Measurements from ENCODE around the gene LYSMD1. TPM values are rescaled to one million over a fixed set of nuclear protein-coding genes. Genes with fewer than 3 reads are reported as not detected.
A peak's percentile ranks its signal among the peaks of the same experiment; 100 is the strongest.

LYSMD1 gene
- polyA plus RNA-seq, 1 donor (not counting 4 experiments of a cell fraction or from before 2014, with no cell fraction given): 5.6 TPM

GRCh38 chr1:151131701-151132334, 33.9 kb downstream of the LYSMD1 start:
- Histone ChIP-seq H3K9me1 (ENCODE audit: control insufficient read depth, extremely low read depth, insufficient read depth, low read length) (no peaks in the 10 kb centered on the region), H3K9ac (ENCODE audit: control insufficient read depth, extremely low read depth, insufficient read depth, low read length) (peak overlapping the region; percentile 59), H3K27me3 (ENCODE audit: control insufficient read depth, extremely low read depth, insufficient read depth, low read length) (peaks cover 23% of the 10 kb centered on the region), H4K20me1 (ENCODE audit: control insufficient read depth, extremely low read depth, insufficient read depth, low read length) (no peaks in the 10 kb centered on the region), H3K27ac (ENCODE audit: control insufficient read depth, insufficient read depth, low read length) (no peak overlapping the region), H3K36me3 (ENCODE audit: control insufficient read depth in 2 of 2, extremely low read depth in 1 of 2, insufficient read depth in 2 of 2, low read length in 2 of 2) (no peaks in the 10 kb centered on the region), H3K4me2 (ENCODE audit: control insufficient read depth, extremely low read depth, insufficient read depth, low read depth, low read length) (peak overlapping the region; percentile 88), H3K79me2 (ENCODE audit: control insufficient read depth, insufficient read depth, low read length) (no peaks in the 10 kb centered on the region), H3K9me3 (ENCODE audit: control insufficient read depth, low read depth, low read length) (no peaks in the 10 kb centered on the region), H3K4me3 (ENCODE audit: control insufficient read depth in 2 of 3, extremely low read depth in 1 of 3, insufficient read depth in 2 of 3, low read depth in 1 of 3, low read length in 3 of 3) (peak overlapping the region; percentile 13 to 66 (median 40)), H3K4me1 (ENCODE audit: control insufficient read depth, extremely low read depth, insufficient read depth, low read length) (peaks cover 10% of the 10 kb centered on the region), H2AFZ (ENCODE audit: control insufficient read depth, low read length) (peak overlapping the region; percentile 78)
- no peak for TF ChIP-seq CTCF (optimal IDR thresholded peaks at IDR 0.05 in 1 of 3, IDR thresholded peaks at IDR 0.05 in 1 of 3, conservative IDR thresholded peaks at IDR 0.05 in 1 of 3; ENCODE audit: extremely low read depth in 1 of 3, insufficient read depth in 2 of 3, low read length in 3 of 3)
- TF ChIP-seq EZH2 (IDR thresholded peaks at IDR 0.05; ENCODE audit: low read length): peak; percentile 77
- FAIRE-seq (no peak), DNase-seq (ENCODE audit: low read depth, low spot score) (no peak)
- dilution Hi-C loops (cut with MboI; ENCODE audit: extremely low pct_ligation_motif_present, low sequenced_read_pairs): no loop called here

- H4K20me1 ChIP-seq (ENCODE audit: control insufficient read depth, extremely low read depth, insufficient read depth, low read length): no peaks in the 10 kb centered on the region
- H3K36me3 ChIP-seq (ENCODE audit: control insufficient read depth in 2 of 2, extremely low read depth in 1 of 2, insufficient read depth in 2 of 2, low read length in 2 of 2): no peaks in the 10 kb centered on the region
- peaks cover 10% of the 10 kb centered on the region for H3K4me1 ChIP-seq (ENCODE audit: control insufficient read depth, extremely low read depth, insufficient read depth, low read length)
- peak overlapping the region; percentile 78 for H2AFZ ChIP-seq (ENCODE audit: control insufficient read depth, low read length)
- no peaks in the 10 kb centered on the region for H3K9me1 ChIP-seq (ENCODE audit: control insufficient read depth, extremely low read depth, insufficient read depth, low read length)
- H3K27ac ChIP-seq (ENCODE audit: control insufficient read depth, insufficient read depth, low read length): no peak overlapping the region
- peak overlapping the region; percentile 59 for H3K9ac ChIP-seq (ENCODE audit: control insufficient read depth, extremely low read depth, insufficient read depth, low read length)
- dilution Hi-C loops (cut with MboI; ENCODE audit: extremely low pct_ligation_motif_present, low sequenced_read_pairs): no loop called here
- H3K79me2 ChIP-seq (ENCODE audit: control insufficient read depth, insufficient read depth, low read length): no peaks in the 10 kb centered on the region
- H3K4me3 ChIP-seq (ENCODE audit: control insufficient read depth in 2 of 3, extremely low read depth in 1 of 3, insufficient read depth in 2 of 3, low read depth in 1 of 3, low read length in 3 of 3): peak overlapping the region; percentile 13 to 66 (median 40)
- peak overlapping the region; percentile 88 for H3K4me2 ChIP-seq (ENCODE audit: control insufficient read depth, extremely low read depth, insufficient read depth, low read depth, low read length)
- DNase-seq (ENCODE audit: low read depth, low spot score): peak; percentile 49
- TF ChIP-seq EZH2 (IDR thresholded peaks at IDR 0.05; ENCODE audit: low read length) (no peak), CTCF (optimal IDR thresholded peaks at IDR 0.05 in 1 of 3, IDR thresholded peaks at IDR 0.05 in 1 of 3, conservative IDR thresholded peaks at IDR 0.05 in 1 of 3; ENCODE audit: extremely low read depth in 1 of 3, insufficient read depth in 2 of 3, low read length in 3 of 3) (no peak)
- FAIRE-seq: peak; percentile 79
- peaks cover 23% of the 10 kb centered on the region for H3K27me3 ChIP-seq (ENCODE audit: control insufficient read depth, extremely low read depth, insufficient read depth, low read length)
- no peaks in the 10 kb centered on the region for H3K9me3 ChIP-seq (ENCODE audit: control insufficient read depth, low read depth, low read length)
Measured at GRCh38 chr1:151130987-151131586, 34.6 kb downstream of the LYSMD1 start.
